Peyer's patch (tissue), 4 donors: Measurements from ENCODE around the gene PJA1. TPM values are rescaled to one million over a fixed set of nuclear protein-coding genes. Genes with fewer than 3 reads are reported as not detected.

Experiments
- DNase-seq, 3 donors: peaks; one replicate each; pipeline ENCODE4 v3.0.0-alpha.2; 2017 to 2019
- H3K27ac ChIP-seq, 4 donors: fragments of 200-600 bp; sonication (generic); one replicate each; pipeline ENCODE4 v1.5.1; 2016 to 2019
- H3K27me3 ChIP-seq, 2 donors: fragments of 200-600 bp; sonication (generic); one replicate each; pipeline ENCODE4 v1.5.1; 2019
- H3K36me3 ChIP-seq, 3 donors: fragments of 200-600 bp; sonication (generic); one replicate each; pipeline ENCODE4 v1.5.1; 2016 to 2019
- H3K4me1 ChIP-seq, 4 donors: fragments of 200-600 bp; sonication (generic); one replicate each; pipeline ENCODE4 v1.5.1; 2016 to 2019
- H3K4me3 ChIP-seq, 4 donors: fragments of 200-600 bp; sonication (generic); 1 replicate in 3 of 4; 2 replicates in 1 of 4; pipeline ENCODE4 v1.5.1; 2016 to 2019; ENCODE audit warnings: mild to moderate bottlenecking in 1 of 4
- H3K9me3 ChIP-seq, 4 donors: fragments of 200-600 bp; sonication (generic); one replicate each; pipeline ENCODE4 v1.5.1; 2016 to 2019; ENCODE audit warnings: mild to moderate bottlenecking in 1 of 4
- POLR2A ChIP-seq, 2 donors: fragments of 450-650 bp; IDR thresholded peaks; one replicate each; pipeline ENCODE4 v1.5.1; 2017; ENCODE audit warnings: antibody characterized with exemption in 2 of 2, mild to moderate bottlenecking in 2 of 2, moderate library complexity in 2 of 2
- total RNA-seq, 4 donors: library from RNA; depleted of rRNA; stranded (reverse); fragments of >200 nt; gene quantifications; one replicate each; pipeline ENCODE4 v1.1.0, GENCODE V29; 2016
- TF ChIP-seq, protein P1 (sequence below), 6 experiments: fragments of 450-650 bp in 4 of 6; fragments of 200-600 bp in 2 of 6; sonication (generic) in 1 of 6; IDR thresholded peaks; one replicate each; pipeline ENCODE4 v1.5.1; 2017 to 2019; ENCODE audit warnings: antibody characterized with exemption in 6 of 6, mild to moderate bottlenecking in 3 of 6, moderate library complexity in 1 of 6

Gene PJA1
- total RNA-seq, result 10 to 100 TPM in 1 of 4 donors, 1 to 10 TPM in 3; 4.2 to 50.3 (median 6.1) TPM

GRCh38 chrX:69165087-69165651, at the start of gene PJA1:
Gene PJA1 (minus strand): TSS chrX:69165453. CDS start chrX:69163073, 2,380 bp downstream.
- Histone ChIP-seq H3K27me3 (no peaks in the 10 kb centered on the region), H3K4me3 (peak within 1 kb of the TSS; percentile 59 to 81 (median 64)), H3K36me3 (no peaks in the 10 kb centered on the region), H3K27ac (peak within 1 kb of the TSS; percentile 57 to 79 (median 72)), H3K4me1 (no peaks in the 10 kb centered on the region), H3K9me3 (no peaks in the 10 kb centered on the region)
- no peak for TF ChIP-seq POLR2A (IDR thresholded peaks at IDR 0.05)
- TF ChIP-seq, protein P1, sequence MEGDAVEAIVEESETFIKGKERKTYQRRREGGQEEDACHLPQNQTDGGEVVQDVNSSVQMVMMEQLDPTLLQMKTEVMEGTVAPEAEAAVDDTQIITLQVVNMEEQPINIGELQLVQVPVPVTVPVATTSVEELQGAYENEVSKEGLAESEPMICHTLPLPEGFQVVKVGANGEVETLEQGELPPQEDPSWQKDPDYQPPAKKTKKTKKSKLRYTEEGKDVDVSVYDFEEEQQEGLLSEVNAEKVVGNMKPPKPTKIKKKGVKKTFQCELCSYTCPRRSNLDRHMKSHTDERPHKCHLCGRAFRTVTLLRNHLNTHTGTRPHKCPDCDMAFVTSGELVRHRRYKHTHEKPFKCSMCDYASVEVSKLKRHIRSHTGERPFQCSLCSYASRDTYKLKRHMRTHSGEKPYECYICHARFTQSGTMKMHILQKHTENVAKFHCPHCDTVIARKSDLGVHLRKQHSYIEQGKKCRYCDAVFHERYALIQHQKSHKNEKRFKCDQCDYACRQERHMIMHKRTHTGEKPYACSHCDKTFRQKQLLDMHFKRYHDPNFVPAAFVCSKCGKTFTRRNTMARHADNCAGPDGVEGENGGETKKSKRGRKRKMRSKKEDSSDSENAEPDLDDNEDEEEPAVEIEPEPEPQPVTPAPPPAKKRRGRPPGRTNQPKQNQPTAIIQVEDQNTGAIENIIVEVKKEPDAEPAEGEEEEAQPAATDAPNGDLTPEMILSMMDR (IDR thresholded peaks at IDR 0.05), result no peak
- DNase-seq, result peak; percentile 62 to 83 (median 75)

- TF ChIP-seq, protein P1 (IDR thresholded peaks at IDR 0.05), result no peak
- TF ChIP-seq POLR2A (IDR thresholded peaks at IDR 0.05), result no peak
- H3K27ac ChIP-seq, result no peak overlapping the region
These were observed 49.2 kb upstream of the PJA1 start for GRCh38 chrX:69214463-69214862.

DNA sequence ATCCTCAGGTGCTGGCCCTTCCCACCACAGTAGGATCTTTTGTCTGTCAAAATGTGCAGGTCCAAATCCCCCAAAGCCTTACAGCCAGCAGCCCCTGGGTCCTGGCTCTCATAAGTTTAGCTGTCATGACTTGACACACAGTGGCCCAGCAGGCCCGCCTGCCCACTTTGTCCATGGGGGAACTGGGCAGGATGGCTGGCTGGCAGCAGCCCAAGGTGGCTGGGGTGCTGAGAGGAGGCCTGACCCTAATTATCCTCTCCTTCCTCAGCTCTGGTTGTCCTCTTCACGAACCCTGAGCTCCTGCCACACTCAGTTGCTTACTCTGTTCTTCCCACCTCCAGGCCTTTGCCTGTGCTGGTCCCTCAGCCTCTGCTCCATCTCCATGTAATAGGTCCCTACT, 46.4 kb upstream of the PJA1 start:
- no peak for DNase-seq
- no peak overlapping the region for H3K27ac ChIP-seq
- no peaks in the 10 kb centered on the region for H3K9me3 ChIP-seq
- no peak overlapping the region for H3K4me3 ChIP-seq
- TF ChIP-seq, protein P1 (IDR thresholded peaks at IDR 0.05), result no peak
- TF ChIP-seq POLR2A (IDR thresholded peaks at IDR 0.05), result no peak
- no peaks in the 10 kb centered on the region for H3K27me3 ChIP-seq
- H3K4me1 ChIP-seq, result no peaks in the 10 kb centered on the region
- no peaks in the 10 kb centered on the region for H3K36me3 ChIP-seq

More at GRCh38 chrX:69214463-69214862, 49.2 kb upstream of the PJA1 start:
- H3K27me3 ChIP-seq, result no peaks in the 10 kb centered on the region
- H3K9me3 ChIP-seq, result no peaks in the 10 kb centered on the region
- no peaks in the 10 kb centered on the region for H3K4me1 ChIP-seq
- DNase-seq, result no peak
- no peaks in the 10 kb centered on the region for H3K36me3 ChIP-seq
- H3K4me3 ChIP-seq, result no peak overlapping the region

DNA sequence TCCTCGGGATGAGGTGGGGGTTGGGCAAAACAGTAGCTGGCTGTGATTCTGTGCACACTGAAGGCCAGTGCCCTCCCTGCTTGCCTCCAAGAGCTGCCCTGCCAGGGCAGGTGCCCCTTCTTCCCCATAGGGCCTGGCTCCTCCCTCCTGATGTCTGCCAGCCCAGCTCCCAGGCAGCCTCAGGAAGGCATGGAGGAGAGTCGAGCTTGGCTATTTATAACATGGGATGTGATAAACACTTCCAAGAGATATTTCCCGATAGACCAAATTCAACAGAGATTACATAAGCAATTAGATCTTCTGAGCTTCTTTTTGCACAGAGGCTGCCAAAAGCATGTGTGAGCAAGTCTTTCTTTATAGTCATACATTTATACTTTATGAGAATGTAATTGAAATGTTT, 45.3 kb upstream of the PJA1 start:
- no peak for DNase-seq
- Histone ChIP-seq H3K27me3 (no peaks in the 10 kb centered on the region), H3K27ac (no peak overlapping the region), H3K9me3 (no peaks in the 10 kb centered on the region), H3K4me3 (no peak overlapping the region), H3K4me1 (no peaks in the 10 kb centered on the region), H3K36me3 (no peaks in the 10 kb centered on the region)
- TF ChIP-seq POLR2A (IDR thresholded peaks at IDR 0.05), result no peak
- TF ChIP-seq, protein P1 (IDR thresholded peaks at IDR 0.05), result no peak

DNA sequence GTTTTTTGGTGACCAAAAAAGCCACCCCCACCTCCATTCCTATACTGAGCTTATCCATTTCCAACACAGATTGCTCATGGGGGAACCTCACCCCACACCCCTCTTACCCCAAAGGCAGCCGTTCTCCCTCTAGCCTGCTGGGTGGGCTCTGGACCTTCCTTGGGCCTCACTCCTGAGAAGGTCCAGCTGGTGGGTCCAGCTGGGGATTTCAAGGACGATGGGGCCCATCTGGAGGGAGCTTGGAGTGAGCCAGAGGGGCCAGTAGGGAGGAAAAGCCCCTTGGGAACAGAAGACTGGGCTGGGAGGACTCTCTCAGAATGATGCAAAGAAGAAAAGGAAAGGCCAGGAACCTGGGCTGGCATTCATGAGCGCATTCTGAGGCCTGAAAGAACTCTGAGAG, 42.0 kb upstream of the PJA1 start:
- no peak overlapping the region for H3K4me3 ChIP-seq
- H3K9me3 ChIP-seq, result no peaks in the 10 kb centered on the region
- TF ChIP-seq, protein P1 (IDR thresholded peaks at IDR 0.05), result no peak
- TF ChIP-seq POLR2A (IDR thresholded peaks at IDR 0.05), result no peak
- H3K27me3 ChIP-seq, result no peaks in the 10 kb centered on the region
- no peak for DNase-seq
- no peaks in the 10 kb centered on the region for H3K4me1 ChIP-seq
- no peak overlapping the region for H3K27ac ChIP-seq
- H3K36me3 ChIP-seq, result no peaks in the 10 kb centered on the region
